HEK293 (cell line): Measurements from ENCODE around the gene THSD4.

Experiments
- CTCF ChIP-seq: fragments of 450-650 bp; formaldehyde crosslinking; IDR thresholded peaks from 2 replicates; pipeline ENCODE4 v1.5.1; 2016; ENCODE audit warnings: missing biosample characterization, missing genetic modification characterization
- ELK4 ChIP-seq: IDR thresholded peaks from 2 replicates; pipeline ENCODE4 v1.6.1; 2011; ENCODE audit warnings: mild to moderate bottlenecking, low read depth, low read length, borderline replicate concordance
- PBX3 ChIP-seq: sonication (generic); formaldehyde crosslinking; IDR thresholded peaks from 2 replicates; pipeline ENCODE4 v1.8.1; 2022; ENCODE audit warnings: mild to moderate bottlenecking, moderate library complexity, missing genetic modification reagents
- REST ChIP-seq: fragments of 450-650 bp; formaldehyde crosslinking; IDR thresholded peaks from 2 replicates; pipeline ENCODE4 v1.5.1; 2016; ENCODE audit warnings: missing biosample characterization, missing genetic modification characterization
- ZBTB21 ChIP-seq: fragments of 450-650 bp; formaldehyde crosslinking; IDR thresholded peaks from 2 replicates; pipeline ENCODE4 v1.5.1; 2017; ENCODE audit warnings: missing biosample characterization, missing genetic modification characterization
- ZNF157 ChIP-seq: fragments of 450-650 bp; formaldehyde crosslinking; IDR thresholded peaks from 2 replicates; pipeline ENCODE4 v1.5.1; 2016; ENCODE audit warnings: missing biosample characterization, missing genetic modification characterization
- ZNF274 ChIP-seq, 2 experiments: fragments of 200-500 bp in 1 of 2; fragments of 450-650 bp in 1 of 2; sonication (Bioruptor generic) in 1 of 2; formaldehyde crosslinking in 1 of 2; IDR thresholded peaks; 2 replicates each; pipeline versions ENCODE4 v1.5.1 to v1.6.1; 2014 to 2016; ENCODE audit warnings: borderline replicate concordance in 1 of 2, inconsistent platforms in 1 of 2, low read length in 1 of 2, missing biosample characterization in 1 of 2, missing genetic modification characterization in 1 of 2
- ZNF571 ChIP-seq: fragments of 450-650 bp; formaldehyde crosslinking; IDR thresholded peaks from 2 replicates; pipeline ENCODE4 v1.5.0; 2017; ENCODE audit warnings: missing biosample characterization, missing genetic modification characterization
- ZNF76 ChIP-seq: fragments of 450-650 bp; formaldehyde crosslinking; IDR thresholded peaks from 2 replicates; pipeline ENCODE4; 2016; ENCODE audit warnings: low read depth, missing biosample characterization, missing genetic modification characterization, borderline replicate concordance
- ZNF768 ChIP-seq: fragments of 450-650 bp; formaldehyde crosslinking; IDR thresholded peaks from 2 replicates; pipeline ENCODE4 v1.5.1; 2018; ENCODE audit warnings: missing biosample characterization, mild to moderate bottlenecking, missing genetic modification characterization
- ZNF791 ChIP-seq: fragments of 450-650 bp; formaldehyde crosslinking; IDR thresholded peaks from 2 replicates; pipeline ENCODE4 v1.5.1; 2016; ENCODE audit warnings: missing biosample characterization, missing genetic modification characterization

GRCh38 chr15:71129669-71130068 lies 14.4 kb downstream of the THSD4 start:
- TF ChIP-seq ZNF791 (no peak), ZNF571 (tag by site-specific recombination) (no peak), REST (tag by site-specific recombination) (no peak), ZNF768 (tag by site-specific recombination) (no peak), CTCF (tag by site-specific recombination) (no peak), ELK4 (no peak), PBX3 (CRISPR knock-in tag) (no peak), ZNF157 (no peak), ZNF274 (IDR thresholded peaks at IDR 0.05; ENCODE audit: low read length) (no peak), ZNF274 (tag by site-specific recombination; IDR thresholded peaks at IDR 0.05; ENCODE audit: borderline replicate concordance) (no peak), ZNF76 (tag by site-specific recombination) (no peak), ZBTB21 (tag by site-specific recombination) (no peak)
